Measurements from ENCODE around the gene CD59.
"Not testable (repeated sequence)": the region's sequence is repeated elsewhere in the genome, so short reads cannot be mapped to it uniquely, and the experiment has no call there.

CD59 gene

DNA sequence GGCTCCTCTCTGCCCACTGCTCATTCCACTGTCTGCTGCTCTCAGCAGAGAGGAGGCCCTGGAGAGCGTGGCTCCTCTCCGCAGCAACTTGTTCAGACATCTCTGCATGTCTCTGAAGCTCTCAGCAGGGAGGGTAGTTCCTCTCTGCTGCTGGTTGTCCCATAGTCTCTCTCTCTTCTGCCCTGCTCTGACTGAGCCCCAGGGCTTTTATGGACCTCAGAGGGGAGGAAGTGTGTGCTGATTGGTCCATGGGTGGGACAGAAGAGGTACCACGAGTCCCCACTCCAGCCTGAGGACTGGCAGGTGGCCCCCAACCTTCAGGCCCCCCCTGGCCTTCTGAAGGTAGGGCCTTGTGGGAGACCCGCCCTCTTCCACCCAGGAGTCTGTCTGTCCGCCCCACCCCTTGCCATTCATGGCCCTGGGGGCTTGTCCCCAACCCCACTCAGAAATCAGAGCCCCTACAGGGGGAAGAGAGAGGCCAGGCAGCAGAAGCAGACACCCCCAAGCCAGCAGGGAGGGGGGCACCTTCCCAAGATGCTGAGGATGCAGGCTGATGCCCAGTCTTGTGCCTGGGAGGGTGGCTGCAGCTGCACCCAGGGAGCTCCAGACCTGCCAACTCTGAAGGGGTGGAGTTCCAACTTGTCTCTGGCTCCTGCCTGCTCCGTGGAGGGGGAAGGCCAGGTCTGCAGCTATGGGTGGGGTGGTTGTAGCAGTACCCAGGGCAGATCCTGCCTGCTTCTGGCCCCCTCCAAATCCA, 70.7 kb downstream of the CD59 start:
- H3K4me3 ChIP-seq (ENCODE audit: low read length): no peak overlapping the region
- no peak for TF ChIP-seq ZNF274 (IDR thresholded peaks at IDR 0.05; ENCODE audit: low read depth, low read length)

DNA sequence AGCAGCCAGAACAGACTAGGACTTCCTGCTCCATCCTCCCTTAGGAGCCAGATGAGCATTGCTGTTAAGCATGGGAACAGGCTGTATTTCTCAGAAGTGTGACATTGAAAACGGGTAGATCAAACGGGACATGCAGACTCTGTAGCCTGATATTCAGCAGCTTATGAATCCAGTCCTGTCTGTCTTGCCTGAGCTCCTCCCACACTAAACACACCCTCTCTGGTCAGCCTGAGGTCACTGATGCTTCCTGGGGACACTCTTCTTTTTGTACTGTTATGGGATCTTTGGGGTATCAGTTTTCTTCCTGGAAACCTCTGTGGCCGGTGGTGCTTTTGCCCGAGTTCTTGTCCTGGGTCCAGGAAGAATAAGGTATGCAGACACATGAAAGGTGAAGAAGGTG, 71.4 kb downstream of the CD59 start:
- TF ChIP-seq ZNF274 (IDR thresholded peaks at IDR 0.05; ENCODE audit: low read depth, low read length): no peak

DNA sequence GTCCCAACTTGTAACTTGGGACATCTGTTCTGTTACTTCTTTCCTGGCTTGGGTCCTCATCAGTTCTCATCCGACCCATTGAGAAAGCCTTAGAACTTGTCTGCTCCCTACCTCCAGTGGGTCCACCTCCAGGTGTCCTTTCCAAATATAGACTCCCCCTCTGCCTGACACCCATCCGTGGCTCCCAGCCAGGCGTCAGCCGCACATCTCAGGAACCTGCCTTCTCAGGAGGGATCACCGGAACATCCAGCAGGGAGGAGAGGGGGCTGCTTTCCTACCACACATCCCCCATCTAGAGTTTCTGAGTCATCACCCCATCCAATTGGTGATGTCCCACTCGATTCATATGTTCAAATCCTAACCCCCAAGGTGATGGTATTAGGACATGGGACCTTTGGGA, 72.1 kb downstream of the CD59 start:
- H3K4me3 ChIP-seq (ENCODE audit: low read length): no peak overlapping the region
- no peak for TF ChIP-seq ZNF274 (IDR thresholded peaks at IDR 0.05; ENCODE audit: low read depth, low read length)

More for the DNA sequence above, 71.4 kb downstream of the CD59 start:
- H3K4me3 ChIP-seq (ENCODE audit: low read length): no peak overlapping the region

DNA sequence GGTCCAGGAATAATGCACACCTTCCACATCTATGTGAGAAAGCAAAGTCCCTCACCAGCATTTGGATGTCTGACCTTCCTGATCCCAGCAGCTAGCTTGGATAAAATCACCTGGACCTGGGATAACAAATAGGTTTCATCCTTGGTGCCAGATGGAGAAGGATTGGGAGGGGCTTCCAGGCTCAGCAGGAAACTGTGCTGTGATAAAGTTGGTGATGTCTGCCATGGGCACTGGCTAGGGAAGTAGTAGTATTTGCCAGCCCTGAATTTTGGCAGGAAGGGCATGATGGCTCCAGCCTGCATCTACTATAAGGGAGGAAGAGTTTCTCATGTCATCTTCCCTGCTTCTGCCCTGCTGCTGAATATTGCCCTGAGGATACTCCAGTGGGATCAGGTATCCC, 73.1 kb downstream of the CD59 start:
- H3K4me3 ChIP-seq (ENCODE audit: low read length): no peak overlapping the region
- no peak for TF ChIP-seq ZNF274 (IDR thresholded peaks at IDR 0.05; ENCODE audit: low read depth, low read length)

DNA sequence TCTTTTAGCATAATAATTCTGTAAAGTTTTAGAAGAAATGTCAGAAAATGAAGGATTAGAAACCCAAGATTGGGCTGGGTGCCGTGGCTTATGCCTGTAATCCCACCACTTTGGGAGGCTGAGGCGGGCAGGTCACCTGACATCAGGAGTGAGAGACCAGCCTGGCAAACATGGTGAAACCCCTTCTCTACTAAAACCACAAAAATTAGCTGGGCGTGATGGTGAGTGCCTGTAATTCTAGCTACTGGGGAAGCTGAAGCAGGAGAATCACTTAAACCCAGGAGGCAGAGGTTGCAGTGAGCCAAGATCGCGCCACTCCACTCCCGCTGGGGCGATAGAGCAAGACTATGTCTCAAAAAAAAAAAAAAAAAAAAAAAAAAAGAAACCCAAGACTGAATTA, 74.7 kb downstream of the CD59 start:
- H3K4me3 ChIP-seq (ENCODE audit: low read length): not testable (repeated sequence)

DNA sequence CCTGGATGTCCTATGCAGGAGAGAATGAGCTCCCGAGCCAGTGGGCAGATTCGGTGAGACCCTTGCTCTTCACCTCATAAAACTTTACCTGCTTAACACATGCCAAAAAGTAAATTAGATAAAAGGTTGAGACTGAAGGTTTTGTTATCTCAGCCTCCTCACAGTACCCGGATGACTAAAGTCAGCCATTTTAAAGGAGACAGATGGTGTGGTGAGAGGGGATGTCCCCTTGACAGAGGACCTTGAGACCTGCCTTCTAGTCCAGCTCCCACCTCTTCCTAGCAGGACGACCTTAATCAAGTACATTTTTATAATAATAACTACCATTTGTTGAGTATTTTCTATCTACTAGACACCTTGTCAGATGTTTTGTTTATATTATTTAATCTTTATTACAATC, 75.3 kb downstream of the CD59 start:
- no peak for TF ChIP-seq ZNF274 (IDR thresholded peaks at IDR 0.05; ENCODE audit: low read depth, low read length)
- H3K4me3 ChIP-seq (ENCODE audit: low read length): no peak overlapping the region

DNA sequence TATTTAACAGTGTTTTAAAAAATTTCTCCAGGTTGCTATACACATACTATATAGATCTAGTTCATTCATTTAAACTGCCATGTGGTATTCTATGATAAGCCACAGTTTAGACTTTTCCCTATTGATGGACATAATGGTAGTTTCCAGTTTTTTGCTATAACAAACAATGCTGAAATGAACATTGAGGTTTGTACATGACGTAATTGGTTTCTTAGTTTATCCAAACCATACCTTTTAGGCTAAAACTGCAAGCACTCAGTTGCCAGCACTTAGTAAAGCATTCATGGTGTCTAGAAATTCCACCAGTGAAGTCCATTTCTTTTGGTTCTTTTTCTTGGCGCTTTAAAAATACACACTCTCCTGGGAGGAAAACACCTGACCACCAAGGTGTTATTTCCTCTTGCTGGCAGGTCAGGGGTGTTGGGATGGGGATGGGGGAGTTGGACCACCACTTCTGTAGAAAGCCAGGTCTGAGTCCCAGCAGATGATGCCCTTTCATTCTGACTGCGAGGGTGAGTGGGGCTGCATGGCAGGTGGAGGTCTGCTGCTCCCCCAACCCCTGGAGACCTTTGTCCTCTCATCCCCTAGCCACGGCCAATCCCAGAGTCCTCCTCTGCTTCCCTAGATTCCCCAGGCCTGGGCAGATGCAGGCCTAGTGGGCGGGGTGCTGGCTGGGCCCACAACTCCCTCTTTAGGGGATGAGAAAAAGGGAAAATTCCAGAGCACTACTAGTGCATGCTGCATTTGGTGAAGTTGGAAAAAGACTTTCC, 76.7 kb downstream of the CD59 start:
- no peak overlapping the region for H3K4me3 ChIP-seq (ENCODE audit: low read length)
- TF ChIP-seq ZNF274 (IDR thresholded peaks at IDR 0.05; ENCODE audit: low read depth, low read length): no peak

DNA sequence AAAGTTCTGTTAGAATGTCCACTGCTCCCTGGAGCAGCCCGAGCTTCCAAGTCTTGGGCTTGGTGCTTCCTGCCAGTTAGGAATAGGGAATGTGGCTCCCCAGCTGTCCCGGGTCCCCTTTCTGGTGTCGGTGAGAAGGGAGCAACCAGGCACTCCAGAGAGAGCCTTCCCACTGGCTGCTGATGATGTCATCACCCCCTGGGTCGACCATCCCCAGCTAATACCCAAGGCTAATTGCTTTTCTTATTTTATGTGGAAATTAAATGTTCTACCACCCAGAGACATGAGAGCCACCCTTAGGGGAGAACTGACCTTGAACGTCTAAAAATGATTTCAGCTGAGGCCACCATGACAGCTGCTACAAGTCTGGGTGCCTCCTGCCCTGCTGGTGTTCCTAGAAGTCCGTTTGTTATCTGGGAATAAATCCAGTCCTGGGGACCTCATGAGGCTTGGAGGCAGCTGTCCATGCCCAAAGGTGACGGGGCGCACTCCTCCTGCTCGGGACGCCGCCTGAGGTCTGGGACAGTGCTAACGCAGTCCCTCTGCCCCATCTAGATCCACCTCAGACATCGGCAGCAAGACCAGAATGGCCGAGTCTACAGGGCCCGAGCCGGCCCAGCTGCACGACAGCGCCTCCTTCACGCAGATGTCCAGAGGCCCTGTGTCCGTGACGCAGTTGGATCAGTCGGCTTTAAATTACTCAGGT, 77.9 kb downstream of the CD59 start:
- no peak for TF ChIP-seq ZNF274 (IDR thresholded peaks at IDR 0.05; ENCODE audit: low read depth, low read length)

DNA sequence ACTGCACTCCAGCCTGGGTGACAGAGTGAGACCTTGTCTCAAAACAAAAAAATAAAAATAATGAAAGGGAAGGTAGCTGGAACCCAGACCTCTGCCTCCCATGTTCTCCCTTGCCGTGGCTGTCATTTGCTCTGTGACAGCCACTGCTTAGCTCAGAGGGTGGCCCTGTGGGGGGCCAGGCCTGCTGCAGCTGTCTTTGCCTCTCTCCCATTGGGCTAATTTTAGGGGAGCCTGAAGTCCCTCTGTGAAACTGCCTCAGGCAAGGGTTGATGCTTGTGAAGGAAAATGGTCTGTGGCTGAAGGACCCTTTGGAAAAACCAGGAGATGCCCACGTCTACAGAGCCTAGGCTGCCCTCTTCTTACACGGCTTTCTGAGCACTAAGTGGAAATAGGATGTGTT, 78.5 kb downstream of the CD59 start:
- no peak overlapping the region for H3K4me3 ChIP-seq (ENCODE audit: low read length)
- TF ChIP-seq ZNF274 (IDR thresholded peaks at IDR 0.05; ENCODE audit: low read depth, low read length): no peak

More for the DNA sequence above, 77.9 kb downstream of the CD59 start:
- no peak overlapping the region for H3K4me3 ChIP-seq (ENCODE audit: low read length)

DNA sequence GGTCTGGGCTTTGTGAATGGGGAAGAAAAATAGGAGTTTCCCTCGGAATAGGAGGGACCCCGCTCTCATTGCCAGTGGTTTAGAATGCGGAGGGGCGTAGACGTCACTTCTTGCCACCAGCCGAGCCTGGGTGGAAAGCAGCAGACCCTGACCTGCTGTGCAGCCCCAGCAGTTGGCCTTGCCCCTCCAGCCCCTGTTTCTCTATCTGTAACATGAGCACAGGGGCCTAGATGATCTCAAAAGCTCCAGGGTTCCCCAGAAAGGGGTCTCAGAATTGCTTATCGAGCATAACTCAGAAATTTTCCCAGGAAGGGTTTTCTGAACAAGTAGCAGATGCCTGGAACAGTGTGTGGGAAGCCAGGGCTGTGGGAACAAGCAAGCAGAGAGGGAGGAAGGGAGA, 79.5 kb downstream of the CD59 start:
- no peak overlapping the region for H3K4me3 ChIP-seq (ENCODE audit: low read length)
- no peak for TF ChIP-seq ZNF274 (IDR thresholded peaks at IDR 0.05; ENCODE audit: low read depth, low read length)

DNA sequence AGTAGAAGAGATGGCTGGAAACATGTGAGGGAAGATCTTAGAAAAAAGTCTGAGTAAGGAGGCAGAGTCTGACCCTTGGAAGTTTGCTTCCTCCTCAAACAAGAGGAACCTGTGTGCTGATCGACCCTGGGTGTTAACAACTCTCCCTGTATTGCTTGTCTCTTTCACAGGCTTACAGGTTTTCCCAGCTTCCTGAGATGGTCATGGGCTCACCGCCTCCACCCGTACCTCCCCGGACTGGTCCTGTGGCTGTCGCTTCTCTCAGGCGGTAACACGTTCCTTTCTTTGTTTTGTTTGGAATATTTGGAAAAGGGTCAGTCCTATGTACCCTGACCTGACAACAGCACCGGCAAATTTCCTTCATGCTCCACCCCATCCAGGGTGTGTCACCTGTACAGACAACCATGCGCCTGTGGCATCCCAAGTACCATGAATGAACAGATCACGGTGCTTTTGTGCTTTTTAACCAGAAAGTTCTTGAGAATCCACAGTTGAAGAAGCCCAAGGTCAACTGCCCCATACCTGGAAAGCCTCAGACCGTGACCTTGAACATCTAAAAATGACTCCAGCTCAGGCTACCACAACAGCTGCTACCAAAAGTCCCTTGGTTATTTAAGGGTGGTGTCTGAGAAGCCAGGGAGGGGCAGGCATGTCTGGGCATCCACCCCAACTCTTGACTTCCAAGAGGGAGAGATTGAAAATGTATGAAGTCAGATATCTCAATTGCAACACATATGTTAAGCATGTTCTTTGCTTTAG, 80.2 kb downstream of the CD59 start:
- H3K4me3 ChIP-seq (ENCODE audit: low read length): no peak overlapping the region
- no peak for TF ChIP-seq ZNF274 (IDR thresholded peaks at IDR 0.05; ENCODE audit: low read depth, low read length)

DNA sequence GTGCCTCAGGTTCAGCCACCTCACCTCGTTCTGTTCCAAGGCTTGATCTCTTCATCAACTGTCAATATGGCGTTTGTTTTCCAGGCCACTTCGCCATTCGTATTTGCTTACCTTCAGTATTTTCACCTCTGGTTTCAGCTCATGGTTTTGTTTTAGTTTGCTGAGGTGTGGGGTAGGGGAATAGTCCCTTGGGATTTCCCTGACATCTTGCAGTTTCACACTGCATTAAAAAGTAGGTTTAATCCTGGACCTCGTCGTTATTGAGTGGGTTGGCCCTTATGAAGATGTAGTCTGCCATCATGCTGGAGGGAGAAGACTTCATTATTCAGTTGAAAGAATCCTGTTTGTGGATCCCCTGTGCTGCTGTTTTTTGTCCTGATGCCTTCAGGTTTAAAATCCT, 81.6 kb downstream of the CD59 start:
- no peak overlapping the region for H3K4me3 ChIP-seq (ENCODE audit: low read length)
- no peak for TF ChIP-seq ZNF274 (IDR thresholded peaks at IDR 0.05; ENCODE audit: low read depth, low read length)
